GM06990 (cell line): Measurements from ENCODE around the gene TSPAN12.

ENCODE experiments used
- DNase-seq: peaks from one replicate; pipeline ENCODE4 v3.0.0-alpha.2; 2011; ENCODE audit not compliant: insufficient read length; ENCODE audit errors: extremely low read depth
- H3K27me3 ChIP-seq: replicated peaks from 2 replicates; pipeline ENCODE4 v1.6.0; 2011; ENCODE audit warnings: low read length; ENCODE audit not compliant: control insufficient read depth, insufficient read depth
- H3K36me3 ChIP-seq: 2 replicates; pipeline ENCODE4 v1.5.1; 2011; ENCODE audit warnings: low read length; ENCODE audit not compliant: control insufficient read depth, insufficient read depth
- H3K4me3 ChIP-seq: replicated peaks from 2 replicates; pipeline ENCODE4 v1.5.1; 2011; ENCODE audit warnings: low read depth, mild to moderate bottlenecking, control low read depth, low read length
- CTCF ChIP-seq: IDR thresholded peaks from 2 replicates; pipeline ENCODE4 v1.5.1; 2011; ENCODE audit warnings: low read length, control low read depth, mild to moderate bottlenecking, inconsistent platforms; ENCODE audit not compliant: insufficient read depth, poor library complexity, severe bottlenecking

TSPAN12 gene

GRCh38 chr7:120805636-120806388, 52.1 kb downstream of the TSPAN12 start:
- Histone ChIP-seq H3K4me3 (no peak overlapping the region), H3K27me3 (no peaks in the 10 kb centered on the region), H3K36me3 (peaks cover 2% of the 10 kb centered on the region)
- peak; percentile 11 for DNase-seq
- TF ChIP-seq CTCF, result peak; percentile 79

GRCh38 chr7:120802751-120803150, 55.2 kb downstream of the TSPAN12 start:
- TF ChIP-seq CTCF, result no peak
- H3K4me3 ChIP-seq, result no peak overlapping the region
- H3K36me3 ChIP-seq, result peaks cover 2% of the 10 kb centered on the region
- DNase-seq, result no peak
- H3K27me3 ChIP-seq, result no peaks in the 10 kb centered on the region

- no peak overlapping the region for H3K4me3 ChIP-seq
- H3K36me3 ChIP-seq, result peaks cover 2% of the 10 kb centered on the region
- no peak for TF ChIP-seq CTCF
- no peak for DNase-seq
- no peaks in the 10 kb centered on the region for H3K27me3 ChIP-seq
Observed at GRCh38 chr7:120799813-120800475, 58.0 kb downstream of the TSPAN12 start.

- Histone ChIP-seq H3K27me3 (no peaks in the 10 kb centered on the region), H3K4me3 (no peak overlapping the region), H3K36me3 (peaks cover 2% of the 10 kb centered on the region)
- TF ChIP-seq CTCF, result no peak
- DNase-seq, result no peak
Observed at GRCh38 chr7:120799147-120799546, 58.8 kb downstream of the TSPAN12 start.

- Histone ChIP-seq H3K4me3 (no peak overlapping the region), H3K36me3 (peaks cover 2% of the 10 kb centered on the region), H3K27me3 (no peaks in the 10 kb centered on the region)
- no peak for DNase-seq
- no peak for TF ChIP-seq CTCF
Observed at GRCh38 chr7:120797026-120797645, 60.8 kb downstream of the TSPAN12 start.
